Hepatocyte (in vitro differentiated cells): ENCODE measurements around the gene STEAP3. TPM values are rescaled to one million over a fixed set of nuclear protein-coding genes. Genes with fewer than 3 reads are reported as not detected.

ENCODE experiments used
- DNase-seq: peaks from one replicate; pipeline ENCODE4 v3.0.0-alpha.2; 2016; ENCODE audit warnings: low spot score
- H2AFZ ChIP-seq: fragments of 200-600 bp; sonication (generic); 2 replicates; pipeline ENCODE4 v1.6.0; 2016; ENCODE audit warnings: antibody characterized with exemption, mild to moderate bottlenecking
- H3K27ac ChIP-seq: fragments of 200-600 bp; sonication (generic); 2 replicates; pipeline ENCODE4 v1.5.1; 2016; ENCODE audit warnings: mild to moderate bottlenecking
- H3K27me3 ChIP-seq: fragments of 200-600 bp; sonication (generic); 2 replicates; pipeline ENCODE4 v1.6.1; 2016
- H3K36me3 ChIP-seq: fragments of 200-600 bp; sonication (generic); replicated peaks from 2 replicates; pipeline ENCODE4 v1.5.1; 2016; ENCODE audit warnings: low read depth; ENCODE audit not compliant: insufficient read depth
- H3K4me1 ChIP-seq: fragments of 200-600 bp; sonication (generic); 2 replicates; pipeline ENCODE4 v1.5.1; 2016; ENCODE audit warnings: mild to moderate bottlenecking, moderate library complexity; ENCODE audit not compliant: insufficient read depth
- H3K4me2 ChIP-seq: fragments of 200-600 bp; sonication (generic); 2 replicates; pipeline ENCODE4 v1.6.0; 2016
- H3K4me3 ChIP-seq: fragments of 200-600 bp; sonication (generic); 2 replicates; pipeline ENCODE4 v1.5.1; 2016; ENCODE audit warnings: mild to moderate bottlenecking
- H3K79me2 ChIP-seq: fragments of 200-600 bp; sonication (generic); 2 replicates; pipeline ENCODE4 v1.6.0; 2017; ENCODE audit warnings: mild to moderate bottlenecking
- H3K9me2 ChIP-seq: fragments of 200-600 bp; sonication (generic); replicated peaks from 2 replicates; pipeline ENCODE4 v1.6.0; 2017; ENCODE audit warnings: mild to moderate bottlenecking; ENCODE audit not compliant: insufficient read depth
- H3K9me3 ChIP-seq: fragments of 200-600 bp; sonication (generic); 2 replicates; pipeline ENCODE4 v1.5.1; 2016; ENCODE audit warnings: low read depth, mild to moderate bottlenecking
- H4K20me1 ChIP-seq: fragments of 200-600 bp; sonication (generic); 2 replicates; pipeline ENCODE4 v1.6.0; 2016; ENCODE audit warnings: mild to moderate bottlenecking; ENCODE audit not compliant: insufficient read depth, poor library complexity, severe bottlenecking
- EZH2 ChIP-seq: fragments of 200-600 bp; sonication (generic); IDR thresholded peaks from 2 replicates; pipeline ENCODE4 v1.6.1; 2016; ENCODE audit warnings: antibody characterized with exemption, mild to moderate bottlenecking, borderline replicate concordance
- EZH2phosphoT487 ChIP-seq: fragments of 200-600 bp; sonication (generic); IDR thresholded peaks from one replicate; pipeline ENCODE4 v1.6.1; 2018; ENCODE audit warnings: antibody characterized with exemption, mild to moderate bottlenecking, low read depth, moderate library complexity; ENCODE audit not compliant: unreplicated experiment, severe bottlenecking
- WGBS: methylation state at CpG from one replicate; pipeline ENCODE4 v1.1.6; 2016; ENCODE audit warnings: low lambda C conversion rate; ENCODE audit errors: missing lambda C conversion rate; 5-methylcytosine and 5-hydroxymethylcytosine counted together
- polyA plus RNA-seq: library from polyadenylated mRNA; unstranded; fragments of >200 nt; fragmentation: Nextera tagmentation; extraction: Ambion mirVana; gene quantifications from 2 replicates; pipeline ENCODE4 v1.2.1, GENCODE V29; 2016
- total RNA-seq: library from RNA; depleted of rRNA; stranded (reverse); fragments of >200 nt; gene quantifications from 2 replicates; pipeline ENCODE4 v1.2.3, GENCODE V29; 2014
- TF ChIP-seq, protein P1 (sequence below): fragments of 200-600 bp; sonication (generic); IDR thresholded peaks from 2 replicates; pipeline ENCODE4 v1.5.1; 2016; ENCODE audit warnings: antibody characterized with exemption, mild to moderate bottlenecking; ENCODE audit not compliant: poor library complexity

STEAP3 gene
- total and polyA plus RNA-seq, 2 experiments from 2014 or later: 11.2 to 12.0 TPM

DNA sequence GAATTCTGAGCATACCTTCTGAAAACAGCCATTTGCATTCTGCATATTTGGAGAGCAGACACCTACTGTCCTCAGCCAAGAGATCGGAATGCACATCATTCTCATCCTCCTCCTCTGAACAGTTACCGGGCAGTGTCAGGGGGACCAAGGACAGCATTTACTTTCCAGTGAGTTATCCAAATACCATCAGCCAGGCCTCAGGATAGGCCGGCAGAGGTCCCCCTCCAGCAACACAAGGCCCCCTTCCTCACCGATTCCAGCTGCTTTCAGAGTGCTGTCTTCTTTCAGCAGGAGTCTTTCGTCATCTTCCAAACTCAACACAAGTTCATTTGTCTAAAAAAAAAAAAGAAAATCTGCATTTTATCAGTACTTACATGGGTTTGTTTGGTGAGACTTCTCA lies 87.7 kb downstream of the STEAP3 start:
- Histone ChIP-seq H3K79me2 (no peaks in the 10 kb centered on the region), H4K20me1 (no peaks in the 10 kb centered on the region), H2AFZ (no peak overlapping the region), H3K4me2 (no peak overlapping the region), H3K4me1 (no peaks in the 10 kb centered on the region), H3K36me3 (no peaks in the 10 kb centered on the region), H3K27me3 (no peaks in the 10 kb centered on the region), H3K9me3 (no peaks in the 10 kb centered on the region), H3K27ac (no peak overlapping the region), H3K9me2 (no peaks in the 10 kb centered on the region), H3K4me3 (no peak overlapping the region)
- TF ChIP-seq, protein P1, sequence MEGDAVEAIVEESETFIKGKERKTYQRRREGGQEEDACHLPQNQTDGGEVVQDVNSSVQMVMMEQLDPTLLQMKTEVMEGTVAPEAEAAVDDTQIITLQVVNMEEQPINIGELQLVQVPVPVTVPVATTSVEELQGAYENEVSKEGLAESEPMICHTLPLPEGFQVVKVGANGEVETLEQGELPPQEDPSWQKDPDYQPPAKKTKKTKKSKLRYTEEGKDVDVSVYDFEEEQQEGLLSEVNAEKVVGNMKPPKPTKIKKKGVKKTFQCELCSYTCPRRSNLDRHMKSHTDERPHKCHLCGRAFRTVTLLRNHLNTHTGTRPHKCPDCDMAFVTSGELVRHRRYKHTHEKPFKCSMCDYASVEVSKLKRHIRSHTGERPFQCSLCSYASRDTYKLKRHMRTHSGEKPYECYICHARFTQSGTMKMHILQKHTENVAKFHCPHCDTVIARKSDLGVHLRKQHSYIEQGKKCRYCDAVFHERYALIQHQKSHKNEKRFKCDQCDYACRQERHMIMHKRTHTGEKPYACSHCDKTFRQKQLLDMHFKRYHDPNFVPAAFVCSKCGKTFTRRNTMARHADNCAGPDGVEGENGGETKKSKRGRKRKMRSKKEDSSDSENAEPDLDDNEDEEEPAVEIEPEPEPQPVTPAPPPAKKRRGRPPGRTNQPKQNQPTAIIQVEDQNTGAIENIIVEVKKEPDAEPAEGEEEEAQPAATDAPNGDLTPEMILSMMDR: no peak
- TF ChIP-seq EZH2phosphoT487 (no peak), EZH2 (no peak)
- DNase-seq: no peak
- 61% methylated on average over 5 of the region's 5 CpGs for WGBS

DNA sequence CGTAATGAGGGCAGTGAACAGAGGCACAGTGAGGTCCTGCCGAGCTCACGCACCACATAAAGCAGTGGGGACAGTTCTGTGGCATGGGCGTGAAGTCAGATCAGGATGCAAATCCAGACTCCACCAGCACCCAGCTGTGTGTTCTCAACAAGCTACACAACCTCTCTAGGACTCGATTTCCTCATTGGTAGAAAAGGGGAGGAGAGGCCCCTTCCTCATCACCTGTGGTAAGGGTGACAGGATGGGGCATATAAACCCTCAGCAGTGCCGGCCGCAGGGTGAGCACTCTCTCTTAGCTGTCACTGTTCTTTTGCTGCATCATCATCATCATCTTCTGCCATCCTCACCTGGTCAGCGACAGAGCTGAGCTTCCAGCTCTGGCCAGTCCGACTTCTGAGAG lies 88.2 kb downstream of the STEAP3 start:
- TF ChIP-seq EZH2 (no peak), EZH2phosphoT487 (no peak)
- TF ChIP-seq, protein P1: no peak
- WGBS: 86% methylated on average over 9 of the region's 9 CpGs
- no peak for DNase-seq
- Histone ChIP-seq H3K79me2 (no peaks in the 10 kb centered on the region), H3K4me2 (no peak overlapping the region), H3K9me2 (no peaks in the 10 kb centered on the region), H3K27ac (no peak overlapping the region), H3K9me3 (no peaks in the 10 kb centered on the region), H3K36me3 (no peaks in the 10 kb centered on the region), H3K4me3 (no peak overlapping the region), H3K4me1 (no peaks in the 10 kb centered on the region), H2AFZ (no peak overlapping the region), H3K27me3 (no peaks in the 10 kb centered on the region), H4K20me1 (no peaks in the 10 kb centered on the region)

Other genes starting within 250 kb of the STEAP3 start
- gene C1QL2, start 65.1 kb upstream of the STEAP3 start, total RNA-seq: 3.7 and 4.9 TPM in 2 replicates
- 9.9 and 12.9 TPM in 2 replicates for gene C1QL2, start 65.1 kb upstream of the STEAP3 start, polyA plus RNA-seq
- gene C2orf76, start 143.0 kb downstream of the STEAP3 start, total RNA-seq: 11.3 and 16.6 TPM in 2 replicates
- gene C2orf76, start 143.0 kb downstream of the STEAP3 start, polyA plus RNA-seq: 17.6 and 18.3 TPM in 2 replicates
- 272 TPM in 2 replicates for gene DBI, start 143.1 kb downstream of the STEAP3 start, total RNA-seq
- 675 and 755 TPM in 2 replicates for gene DBI, start 143.1 kb downstream of the STEAP3 start, polyA plus RNA-seq
- gene TMEM37, start 208.0 kb downstream of the STEAP3 start, total RNA-seq: 52.6 TPM in 2 replicates
- 89.9 and 123 TPM in 2 replicates for gene TMEM37, start 208.0 kb downstream of the STEAP3 start, polyA plus RNA-seq